AG04450 (cell line): Measurements from ENCODE around the gene TSPO. TPM values are rescaled to one million over a fixed set of nuclear protein-coding genes. Genes with fewer than 3 reads are reported as not detected.

Source experiments
- CTCF ChIA-PET: fragments of 300-600, 350-600 bp; formaldehyde crosslinking; extraction: SDS; loops from one replicate; lab custom pipeline; 2022; ENCODE audit warnings: antibody characterized with exemption, inconsistent platforms; lab: Charles Lee
- POLR2A ChIA-PET: fragments of 350-600 bp; formaldehyde crosslinking; extraction: SDS; loops from one replicate; lab custom pipeline; 2021; ENCODE audit warnings: antibody characterized with exemption, inconsistent platforms; lab: Yijun Ruan, JAX
- DNase-seq: peaks from one replicate; pipeline ENCODE4 v3.0.0-alpha.2; 2011; ENCODE audit warnings: low read depth, low spot score
- H3K27ac ChIP-seq: one replicate; pipeline ENCODE4 v1.5.1; 2012; ENCODE audit warnings: low read depth, low read length, control low read depth
- H3K27me3 ChIP-seq: one replicate; pipeline ENCODE4 v1.6.0; 2012; ENCODE audit warnings: low read length; ENCODE audit not compliant: control insufficient read depth, insufficient read depth
- H3K4me3 ChIP-seq: 2 replicates; pipeline ENCODE4 v1.5.1; 2011; ENCODE audit warnings: mild to moderate bottlenecking, low read depth, low read length, control low read depth
- H3K9me3 ChIP-seq: 2 replicates; pipeline ENCODE4 v1.5.1; 2012; ENCODE audit warnings: low read length; ENCODE audit not compliant: control insufficient read depth, insufficient read depth
- CTCF ChIP-seq: IDR thresholded peaks from 2 replicates; pipeline ENCODE4 v1.5.1; 2011; ENCODE audit warnings: low read depth, low read length, control low read depth, inconsistent platforms
- polyA plus RNA-seq: library from polyadenylated mRNA; depleted of rRNA; stranded (reverse); fragments of >200 nt; gene quantifications from 2 replicates; pipeline ENCODE4 v1.2.3, GENCODE V29; 2011

Gene TSPO
- polyA plus RNA-seq, 1 experiment = 107 TPM

- H3K9me3 ChIP-seq = no peaks in the 10 kb centered on the region
- POLR2A ChIA-PET = interaction anchor here (1.0 kb wide), 1 partner anchor 9 kb away, joined by 9 read pairs; no protein-coding TSS in a partner anchor
- CTCF ChIA-PET = interaction anchor here (1.2 kb wide), 1 partner anchor 24 kb away, joined by 4 read pairs; no protein-coding TSS in a partner anchor
- no peak for TF ChIP-seq CTCF
- no peaks in the 10 kb centered on the region for H3K27me3 ChIP-seq
- H3K27ac ChIP-seq = no peak overlapping the region
- no peak overlapping the region for H3K4me3 ChIP-seq
- no peak for DNase-seq
Measured at GRCh38 chr22:43163241-43163795, 12.0 kb downstream of the TSPO start.

- POLR2A ChIA-PET = no interaction called here
- no peak for DNase-seq
- CTCF ChIA-PET = interaction anchor here (1.2 kb wide), 1 partner anchor 23 kb away, joined by 4 read pairs; no protein-coding TSS in a partner anchor
Measured at GRCh38 chr22:43164636-43165035, 13.3 kb downstream of the TSPO start.

GRCh38 chr22:43166132-43166930, 15.0 kb downstream of the TSPO start:
- POLR2A ChIA-PET = no interaction called here
- DNase-seq = no peak
- Histone ChIP-seq H3K27me3 (no peaks in the 10 kb centered on the region), H3K4me3 (no peak overlapping the region), H3K27ac (no peak overlapping the region), H3K9me3 (no peaks in the 10 kb centered on the region)
- CTCF ChIA-PET = no interaction called here
- no peak for TF ChIP-seq CTCF

More at GRCh38 chr22:43164636-43165035, 13.3 kb downstream of the TSPO start:
- Histone ChIP-seq H3K27me3 (no peaks in the 10 kb centered on the region), H3K4me3 (no peak overlapping the region), H3K27ac (no peak overlapping the region), H3K9me3 (no peaks in the 10 kb centered on the region)
- TF ChIP-seq CTCF = no peak

GRCh38 chr22:43167001-43167589, 15.7 kb downstream of the TSPO start:
- H3K4me3 ChIP-seq = no peak overlapping the region
- CTCF ChIA-PET = no interaction called here
- H3K27ac ChIP-seq = no peak overlapping the region
- H3K9me3 ChIP-seq = no peaks in the 10 kb centered on the region
- POLR2A ChIA-PET = no interaction called here
- TF ChIP-seq CTCF = no peak
- no peak for DNase-seq
- H3K27me3 ChIP-seq = no peaks in the 10 kb centered on the region
